GM21737 (cell line): ENCODE results near the gene RASAL2.
"Not testable (repeated sequence)": the region's sequence is repeated elsewhere in the genome, so short reads cannot be mapped to it uniquely, and the experiment has no call there.

ENCODE experiments used
- ATAC-seq: cut with Tn5 transposase; IDR thresholded peaks from one replicate; pipeline ENCODE4 v1.9.1; 2021; ENCODE audit warnings: mild to moderate bottlenecking, moderate library complexity; ENCODE audit not compliant: unreplicated experiment

Gene RASAL2

DNA sequence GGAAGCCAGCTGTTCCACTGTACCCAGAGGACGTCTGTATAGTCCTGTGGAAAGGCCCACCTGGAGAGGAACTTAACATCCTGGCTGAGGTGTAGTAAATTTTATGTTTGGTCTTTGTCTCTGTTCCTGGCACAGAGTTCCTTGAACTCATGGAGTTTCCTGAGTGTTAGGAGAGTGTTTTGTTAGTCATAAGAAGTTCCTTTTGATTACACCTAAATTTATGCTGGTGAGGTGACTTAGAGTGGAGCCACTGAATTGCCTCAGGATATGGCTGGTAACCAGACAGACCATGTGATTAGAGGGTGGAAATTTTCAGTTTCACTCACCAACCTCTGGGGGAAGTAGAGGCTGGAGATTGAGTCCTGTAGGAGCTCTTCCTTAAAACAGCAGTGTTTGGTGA is 57.9 kb downstream of the RASAL2 start:
- ATAC-seq: no peak

DNA sequence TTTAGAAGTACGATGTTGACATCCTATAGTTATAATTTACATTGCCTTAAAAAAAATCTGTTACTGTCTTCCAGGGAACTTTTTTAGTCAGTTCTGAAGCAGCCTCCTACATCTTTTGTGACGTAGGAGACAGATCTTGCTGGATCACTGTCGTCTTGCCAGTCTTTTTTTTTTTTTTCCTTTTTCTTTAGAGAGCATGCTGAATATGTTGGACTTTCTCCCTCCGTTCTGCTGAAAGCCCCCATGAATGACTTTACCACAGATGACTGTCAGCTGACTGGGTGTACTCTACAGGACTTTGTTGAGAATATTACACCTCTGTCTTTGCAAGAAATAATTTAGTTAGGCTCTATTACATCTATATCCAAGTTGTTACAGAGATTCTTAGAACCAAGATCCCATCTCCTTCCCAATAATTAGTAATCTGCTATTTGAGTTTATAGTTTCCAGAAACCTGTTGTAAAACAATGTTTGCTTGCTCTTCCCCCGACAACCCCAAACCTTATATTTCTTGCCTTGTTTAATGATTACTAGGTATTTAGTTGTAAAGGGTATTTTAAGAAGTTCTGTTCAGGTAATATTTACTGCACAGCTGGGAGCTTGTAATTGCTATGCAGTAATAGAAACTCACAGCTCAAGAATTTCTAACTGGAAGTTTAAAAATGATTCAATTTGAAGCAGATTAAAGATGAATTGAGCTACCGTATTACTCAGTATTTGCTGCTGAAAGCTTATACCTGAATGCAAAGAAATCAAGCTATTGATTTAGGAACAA is 61.8 kb downstream of the RASAL2 start:
- ATAC-seq: no peak

- ATAC-seq: no peak
These were observed 67.0 kb downstream of the RASAL2 start for GRCh38 chr1:178160736-178161475.

DNA sequence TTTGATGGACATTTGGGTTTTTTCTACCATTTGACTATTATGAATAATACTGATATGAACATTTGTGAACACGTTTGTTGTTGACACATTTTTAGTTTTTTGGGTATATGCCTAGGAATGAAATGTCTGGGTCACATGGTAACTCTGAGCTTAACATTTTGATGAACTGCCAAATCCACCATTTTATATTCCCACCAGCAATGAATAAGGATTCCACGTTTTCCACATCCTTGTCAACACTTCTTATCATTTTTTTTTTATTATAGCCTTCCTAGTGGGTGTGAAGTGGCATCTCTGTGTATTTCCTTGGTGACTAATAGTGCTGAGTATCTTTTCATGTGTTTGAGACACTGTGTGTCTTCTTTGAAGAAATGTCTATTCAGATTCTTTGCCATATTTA is 67.6 kb downstream of the RASAL2 start:
- no peak for ATAC-seq

DNA sequence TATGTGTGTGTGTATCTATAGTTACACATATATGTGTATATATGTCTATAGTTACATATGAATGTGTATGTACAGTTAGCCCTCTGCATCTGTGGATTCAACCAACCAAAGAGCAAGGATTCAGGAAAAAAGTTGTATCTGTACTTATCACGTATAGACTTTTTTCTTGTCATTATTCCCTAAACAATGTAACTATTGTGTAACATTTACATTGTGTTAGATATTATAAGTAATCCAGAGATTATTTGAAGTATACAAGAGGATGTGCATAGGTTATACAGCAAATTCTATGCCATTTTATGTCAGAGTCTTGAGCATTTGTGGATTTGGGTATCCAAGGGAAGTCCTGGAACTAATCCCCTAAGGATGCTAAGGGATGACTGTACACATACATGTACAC is 71.3 kb downstream of the RASAL2 start:
- no peak for ATAC-seq

DNA sequence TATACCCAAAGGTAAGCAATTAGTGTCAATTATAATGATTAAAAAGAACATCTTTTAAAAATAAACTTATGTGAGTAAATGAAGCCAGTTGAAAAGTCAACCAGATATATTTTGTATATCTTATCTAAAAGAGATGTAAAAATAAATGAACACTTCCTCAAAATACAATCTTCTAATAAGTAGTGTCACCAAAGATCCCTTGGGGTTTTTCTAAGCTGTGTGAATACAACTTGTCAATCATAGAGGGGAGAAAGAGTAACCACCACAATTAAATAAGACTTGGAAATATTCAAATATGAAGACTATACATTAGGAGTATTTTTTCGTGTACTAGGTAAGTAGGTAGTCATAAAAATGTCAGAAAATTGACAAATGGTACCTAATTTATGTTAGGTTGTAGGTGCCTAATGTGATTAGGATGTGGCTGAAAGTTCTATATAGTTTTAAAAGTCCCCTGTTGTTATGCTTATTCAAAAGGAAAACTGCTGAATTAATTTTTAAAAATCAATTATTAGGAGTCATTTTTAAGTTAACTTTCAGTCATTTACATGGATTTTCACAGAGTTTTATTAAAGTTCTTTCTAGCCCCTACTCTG is 72.6 kb downstream of the RASAL2 start:
- no peak for ATAC-seq

GRCh38 chr1:178168536-178168935 is 74.6 kb downstream of the RASAL2 start:
- ATAC-seq: no peak

- ATAC-seq: no peak
These were observed 75.7 kb downstream of the RASAL2 start for GRCh38 chr1:178169649-178170048.

DNA sequence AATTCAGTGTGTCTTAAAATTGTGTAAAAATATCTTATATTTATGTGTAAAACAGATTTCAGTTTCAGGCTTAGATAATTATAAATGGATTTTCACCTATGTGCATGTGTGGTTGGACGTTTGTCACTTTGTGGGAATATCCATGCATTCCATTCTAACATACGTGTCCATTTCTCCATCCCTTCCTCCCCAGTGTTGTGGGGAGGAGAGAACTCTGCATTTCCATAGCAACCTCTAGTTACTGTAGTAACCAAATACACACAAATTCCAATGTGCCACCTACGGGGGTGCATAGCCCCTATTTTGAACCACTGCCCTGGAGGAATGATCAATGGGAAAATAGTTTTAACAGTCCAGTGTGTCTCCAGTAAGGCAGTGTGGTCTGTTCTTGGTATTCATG is 79.0 kb downstream of the RASAL2 start:
- ATAC-seq: no peak

DNA sequence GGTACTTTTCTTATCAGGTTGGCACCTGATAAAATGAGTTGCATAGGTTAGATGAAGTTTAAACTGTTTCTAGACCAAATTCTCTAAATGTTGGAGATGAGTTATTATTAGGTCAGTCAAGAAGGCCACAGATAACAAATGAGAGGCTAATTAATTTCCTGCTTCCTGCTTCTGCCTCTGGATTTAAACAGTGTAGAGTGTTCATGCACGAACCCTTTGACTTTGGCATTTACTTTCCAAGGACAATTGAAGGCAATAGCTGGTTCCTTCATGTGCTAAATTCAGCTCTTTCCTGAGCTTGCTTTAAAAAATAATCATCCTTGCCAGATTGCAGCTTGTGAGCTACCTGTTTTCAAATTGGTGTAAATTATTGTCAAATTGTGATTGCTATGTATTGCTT is 80.6 kb downstream of the RASAL2 start:
- ATAC-seq: no peak

DNA sequence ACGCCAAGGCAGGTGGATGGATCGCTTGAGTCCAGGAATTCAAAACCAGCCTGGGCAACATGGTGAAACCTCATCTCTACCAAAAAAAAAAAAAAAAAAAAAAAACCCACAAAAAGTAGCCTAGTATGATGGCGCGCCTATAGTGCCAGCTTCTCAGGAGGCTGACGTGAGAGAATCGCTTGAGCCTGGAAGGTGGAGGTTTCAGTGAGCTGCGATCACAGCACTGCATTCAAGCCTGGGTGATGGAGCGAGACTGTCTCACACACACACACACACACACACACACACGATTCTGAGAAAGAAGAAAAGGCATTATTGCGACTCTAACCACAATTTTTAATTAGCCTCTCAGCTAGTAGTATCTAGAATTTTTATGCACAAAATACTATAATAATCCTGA is 86.5 kb downstream of the RASAL2 start:
- no peak for ATAC-seq

- no peak for ATAC-seq
These were observed 89.9 kb downstream of the RASAL2 start for GRCh38 chr1:178183796-178184195.

DNA sequence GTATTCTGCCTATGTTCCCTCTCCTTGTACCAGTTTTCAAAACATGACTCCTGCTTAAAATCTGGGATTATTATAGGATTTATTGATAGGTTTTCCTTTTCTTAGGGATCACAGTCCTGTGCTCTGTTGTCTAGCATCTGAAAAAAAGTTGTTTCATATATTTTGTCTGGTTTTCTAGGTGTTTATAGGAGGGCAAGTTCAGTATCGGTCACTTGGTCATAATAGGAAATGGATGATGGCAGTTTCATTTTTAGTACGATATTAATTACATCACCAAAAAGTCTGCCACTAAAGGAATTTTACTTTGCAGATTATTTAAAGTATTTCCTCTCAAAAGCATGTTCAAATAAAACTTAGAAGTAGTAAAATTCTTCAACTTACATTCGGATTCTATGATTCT is 94.4 kb downstream of the RASAL2 start:
- ATAC-seq: no peak

- no peak for ATAC-seq
These were observed 95.9 kb downstream of the RASAL2 start for GRCh38 chr1:178189814-178190213.

- ATAC-seq: no peak
These were observed 97.0 kb downstream of the RASAL2 start for GRCh38 chr1:178190881-178191280.

DNA sequence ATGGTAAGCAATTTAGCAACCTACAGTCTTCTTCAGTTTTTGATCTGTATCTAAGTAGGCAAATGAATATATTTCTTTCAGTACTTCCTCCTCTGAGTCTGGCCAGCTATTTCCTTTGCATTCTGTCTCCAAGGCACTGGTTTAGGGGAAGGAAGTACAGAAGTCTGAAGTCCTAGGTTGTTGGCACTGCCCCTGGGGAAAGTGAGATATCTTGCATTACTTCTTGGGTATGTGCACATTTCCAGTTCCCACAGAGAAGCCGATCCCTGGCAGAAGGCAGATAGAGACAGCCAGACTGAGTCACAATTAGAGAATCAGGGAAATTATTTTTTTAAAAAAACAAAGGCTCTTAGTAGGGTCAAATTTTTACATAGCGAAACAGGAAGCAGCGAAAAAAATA is 98.8 kb downstream of the RASAL2 start:
- ATAC-seq: no peak

DNA sequence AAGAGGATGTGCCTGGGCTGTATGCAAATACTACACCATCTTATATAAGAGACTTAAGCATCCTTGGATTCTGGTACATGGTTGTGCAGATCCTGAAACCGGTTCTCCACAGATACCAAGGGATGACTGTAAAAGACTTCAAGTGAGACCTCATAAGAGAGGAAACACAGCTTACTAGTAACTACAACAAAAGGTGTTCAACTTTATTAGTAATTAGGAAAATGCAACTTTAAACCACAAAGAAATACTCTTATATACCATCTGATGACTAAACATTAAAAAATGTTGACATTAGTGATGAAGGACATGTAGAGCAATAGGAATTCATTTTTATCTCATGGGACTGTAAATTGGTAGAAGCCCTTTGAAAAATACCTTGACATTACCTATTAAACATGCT is 102.7 kb downstream of the RASAL2 start:
- ATAC-seq: no peak

DNA sequence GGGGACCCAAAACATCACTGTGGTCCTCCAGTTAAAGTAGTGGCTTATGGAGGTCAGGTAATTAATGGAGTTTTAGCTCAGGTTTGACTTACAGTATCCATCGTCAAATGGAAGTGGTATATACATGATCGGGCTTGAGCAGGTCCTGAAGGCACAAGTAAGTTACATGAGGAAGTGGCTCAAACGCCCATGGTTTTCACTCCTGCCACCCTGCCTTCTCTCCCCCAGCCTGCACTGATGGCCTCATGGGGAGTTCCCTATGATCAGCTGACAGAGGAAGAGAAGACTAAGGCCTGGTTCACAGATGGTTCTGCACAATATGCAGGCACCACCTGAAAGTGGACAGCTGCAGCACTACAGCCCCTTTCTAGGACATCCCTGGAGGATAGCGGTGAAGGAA is 108.2 kb downstream of the RASAL2 start:
- not testable (repeated sequence) for ATAC-seq

DNA sequence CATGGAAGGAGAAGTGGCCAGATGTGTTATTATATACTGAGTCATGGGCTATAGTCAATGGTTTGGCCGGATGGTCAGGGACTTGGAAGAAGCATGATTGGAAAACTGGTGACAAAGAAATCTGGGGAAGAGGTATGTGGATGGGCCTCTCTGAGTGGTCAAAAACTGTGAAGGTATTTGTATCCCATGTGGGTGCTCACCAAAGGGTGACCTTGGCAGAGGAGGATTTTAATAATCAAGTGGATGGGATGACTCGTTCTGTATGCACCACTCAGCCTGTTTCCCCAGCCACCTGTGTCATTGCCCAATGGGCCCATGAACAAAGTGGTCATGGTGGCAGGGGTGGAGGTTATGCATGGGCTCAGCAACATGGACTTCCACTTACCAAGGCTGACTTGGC is 108.6 kb downstream of the RASAL2 start:
- ATAC-seq: not testable (repeated sequence)

DNA sequence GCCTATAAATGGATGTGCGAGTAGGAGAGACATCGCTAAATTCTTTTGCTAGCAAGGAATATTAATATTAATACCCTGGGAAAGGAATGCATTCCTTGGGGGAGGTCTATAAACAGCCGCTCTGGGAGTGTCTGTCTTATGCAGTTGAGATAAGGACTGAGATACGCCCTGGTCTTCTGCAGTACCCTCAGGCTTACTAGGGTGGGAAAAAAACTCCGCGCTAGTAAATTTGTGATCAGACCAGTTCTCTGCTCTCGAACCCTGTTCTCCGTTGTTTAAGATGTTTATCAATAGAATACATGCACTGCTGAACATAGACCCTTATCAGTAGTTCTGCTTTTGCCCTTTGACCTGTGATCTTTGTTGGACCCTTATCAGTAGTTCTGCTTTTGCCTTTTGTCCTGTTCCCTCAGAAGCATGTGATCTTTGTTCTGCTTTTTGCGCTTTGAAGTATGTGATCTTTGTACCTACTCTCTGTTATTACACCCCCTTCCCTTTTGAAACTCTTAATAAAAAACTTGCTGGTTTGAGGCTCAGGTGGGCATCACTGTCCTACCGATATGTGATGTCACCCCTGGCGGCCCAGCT is 114.5 kb downstream of the RASAL2 start:
- ATAC-seq: not testable (repeated sequence)

DNA sequence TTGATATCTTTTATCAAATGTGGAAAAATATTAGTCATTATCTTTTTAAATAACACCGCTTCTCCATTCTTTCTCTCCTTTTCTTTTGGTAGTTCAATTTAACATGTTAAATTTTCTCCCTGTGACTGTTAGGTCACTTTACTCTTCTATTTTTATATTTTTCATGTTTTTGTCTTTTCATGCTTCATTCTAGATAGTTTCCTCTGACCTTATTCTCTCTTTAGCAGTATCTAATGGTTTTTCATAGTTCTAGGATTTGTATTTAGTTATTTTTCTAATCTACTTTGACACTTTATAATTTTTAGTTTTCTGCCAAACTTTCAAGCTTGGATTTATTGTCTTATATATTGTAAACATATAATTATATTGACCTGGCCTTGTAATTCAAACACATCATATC is 116.0 kb downstream of the RASAL2 start:
- ATAC-seq: no peak

DNA sequence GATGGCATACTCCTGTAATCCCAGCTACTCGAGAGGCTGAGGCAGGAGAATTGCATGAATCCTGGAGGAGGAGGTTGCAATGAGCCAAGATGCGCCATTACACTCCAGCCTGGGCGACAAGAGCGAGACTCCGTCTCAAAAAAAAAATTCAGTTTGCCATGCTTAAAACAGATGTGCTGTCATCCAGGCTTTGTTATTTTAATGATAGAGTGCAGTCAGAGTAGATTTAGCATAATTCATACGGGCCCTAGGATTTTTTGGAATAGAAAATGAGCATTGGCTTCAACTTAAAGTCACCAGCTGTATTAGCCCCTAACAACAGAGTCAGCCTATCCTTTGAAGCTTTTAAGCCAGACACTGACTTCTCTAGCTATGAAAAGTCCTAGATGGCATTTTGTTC is 124.6 kb downstream of the RASAL2 start:
- ATAC-seq: no peak
